ENCODE data around the gene SYT9.
A peak's percentile ranks its signal among the peaks of the same experiment; 100 is the strongest.

SYT9 gene

DNA sequence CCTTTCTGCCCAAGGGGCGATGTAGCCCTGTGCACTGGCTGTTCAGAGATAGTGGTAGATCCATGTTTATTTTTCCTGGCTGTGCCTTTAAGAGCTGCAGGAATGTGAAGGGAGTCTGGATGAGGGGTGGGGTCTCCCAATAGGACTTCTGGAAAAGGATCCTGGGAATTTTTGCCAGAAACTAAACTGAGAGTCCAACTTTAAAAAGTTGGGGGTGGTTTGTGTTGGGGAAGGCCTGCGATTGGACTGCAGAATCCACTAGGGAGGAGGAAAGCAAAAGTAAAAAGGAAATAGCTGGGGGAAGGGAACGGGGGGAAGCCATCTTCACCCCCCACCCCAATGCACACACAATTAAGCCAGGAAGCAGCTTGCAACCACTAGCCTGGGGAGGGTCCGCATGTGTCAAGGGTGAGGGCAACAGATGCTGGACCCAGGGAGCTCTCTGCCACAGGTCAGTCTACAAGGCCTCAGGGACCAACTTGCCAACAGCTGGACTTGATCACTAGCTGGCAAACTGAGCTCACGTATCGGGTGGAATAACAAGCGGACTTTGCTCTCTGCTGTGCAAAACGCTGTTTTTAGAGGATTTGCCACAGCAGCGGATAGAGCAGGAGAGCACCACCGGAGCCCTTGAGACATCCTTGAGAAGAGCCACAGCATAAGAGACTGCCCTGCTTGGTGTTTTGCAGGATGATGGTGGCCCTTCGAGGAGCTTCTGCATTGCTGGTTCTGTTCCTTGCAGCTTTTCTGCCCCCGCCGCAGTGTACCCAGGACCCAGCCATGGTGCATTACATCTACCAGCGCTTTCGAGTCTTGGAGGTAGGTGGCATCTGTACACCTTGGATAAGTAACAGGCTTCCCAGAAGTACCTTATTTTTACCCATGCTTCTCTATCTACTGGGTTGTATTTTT is 233.7 kb downstream of the SYT9 start, which contains the start of gene OLFML1:
TSS of gene OLFML1 (plus strand) at position 321 of the 912 bp plus-strand sequence. CDS start at position 691, 370 bp downstream.
- DNase-seq (ENCODE audit: extremely low read depth, low read depth), result no peak
- TF ChIP-seq, protein P1, sequence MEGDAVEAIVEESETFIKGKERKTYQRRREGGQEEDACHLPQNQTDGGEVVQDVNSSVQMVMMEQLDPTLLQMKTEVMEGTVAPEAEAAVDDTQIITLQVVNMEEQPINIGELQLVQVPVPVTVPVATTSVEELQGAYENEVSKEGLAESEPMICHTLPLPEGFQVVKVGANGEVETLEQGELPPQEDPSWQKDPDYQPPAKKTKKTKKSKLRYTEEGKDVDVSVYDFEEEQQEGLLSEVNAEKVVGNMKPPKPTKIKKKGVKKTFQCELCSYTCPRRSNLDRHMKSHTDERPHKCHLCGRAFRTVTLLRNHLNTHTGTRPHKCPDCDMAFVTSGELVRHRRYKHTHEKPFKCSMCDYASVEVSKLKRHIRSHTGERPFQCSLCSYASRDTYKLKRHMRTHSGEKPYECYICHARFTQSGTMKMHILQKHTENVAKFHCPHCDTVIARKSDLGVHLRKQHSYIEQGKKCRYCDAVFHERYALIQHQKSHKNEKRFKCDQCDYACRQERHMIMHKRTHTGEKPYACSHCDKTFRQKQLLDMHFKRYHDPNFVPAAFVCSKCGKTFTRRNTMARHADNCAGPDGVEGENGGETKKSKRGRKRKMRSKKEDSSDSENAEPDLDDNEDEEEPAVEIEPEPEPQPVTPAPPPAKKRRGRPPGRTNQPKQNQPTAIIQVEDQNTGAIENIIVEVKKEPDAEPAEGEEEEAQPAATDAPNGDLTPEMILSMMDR (IDR thresholded peaks at IDR 0.05; ENCODE audit: low read depth, low read length, missing control alignments), result no peak
- H3K4me3 ChIP-seq (replicated peaks; ENCODE audit: low read depth, low read length), result peak within 1 kb of the TSS; percentile 4; the same call in 1 of the 2 replicates

DNA sequence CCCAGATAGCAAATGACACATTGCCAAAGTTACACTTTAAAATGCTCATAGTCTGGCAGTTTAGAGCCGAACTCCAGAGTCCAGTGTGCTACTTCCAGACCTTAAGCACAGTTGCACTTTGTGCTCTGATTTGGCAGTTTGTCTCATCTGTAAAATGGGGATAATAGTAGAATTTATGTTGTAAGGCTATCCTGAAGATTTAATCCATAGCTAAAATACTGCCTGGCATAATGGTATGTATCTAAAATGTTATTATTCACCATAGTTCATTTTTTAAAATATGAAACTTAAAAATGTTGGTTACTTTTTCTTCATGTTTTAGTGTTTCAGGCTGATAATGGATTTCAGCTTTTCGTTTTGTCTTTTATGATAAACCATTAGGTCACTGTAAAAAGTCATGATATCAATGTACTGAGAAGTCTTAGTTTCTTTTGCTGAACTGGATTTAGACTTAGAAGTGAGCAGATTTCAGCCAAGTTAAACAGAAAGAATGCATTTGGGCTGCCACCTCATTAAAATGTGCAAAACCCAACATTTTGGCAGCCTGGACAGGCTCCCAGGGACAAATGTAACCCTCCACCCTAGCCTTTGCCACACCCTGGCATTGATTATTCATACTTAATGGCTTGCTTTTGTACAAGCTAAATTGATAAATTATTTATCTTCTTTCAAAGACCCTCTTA is 234.5 kb downstream of the SYT9 start:
- DNase-seq (ENCODE audit: extremely low read depth, low read depth), result no peak
- no peak overlapping the region; the same call in 1 of the 2 replicates for H3K4me3 ChIP-seq (replicated peaks; ENCODE audit: low read depth, low read length)
- TF ChIP-seq, protein P1 (IDR thresholded peaks at IDR 0.05; ENCODE audit: low read depth, low read length, missing control alignments), result no peak

DNA sequence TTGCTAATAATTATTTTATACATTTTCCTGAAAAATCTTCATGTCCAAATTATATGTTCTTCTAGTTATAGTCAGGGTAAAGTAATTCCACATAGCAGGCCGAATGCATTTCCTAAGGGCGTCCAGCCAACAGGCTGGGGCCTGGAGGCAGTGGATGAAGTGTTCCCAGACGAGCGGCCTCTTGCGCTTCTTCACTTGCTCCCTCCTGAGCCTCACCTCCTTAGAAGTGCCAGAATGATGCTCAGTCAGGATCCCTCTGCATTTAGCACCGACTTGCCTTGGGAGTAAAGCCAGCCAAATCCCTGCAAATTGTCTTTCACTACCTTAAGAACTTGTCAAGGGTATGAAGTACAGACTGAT is 235.1 kb downstream of the SYT9 start:
- DNase-seq (ENCODE audit: extremely low read depth, low read depth), result no peak
- no peak overlapping the region for H3K4me3 ChIP-seq (replicated peaks; ENCODE audit: low read depth, low read length)
- TF ChIP-seq, protein P1 (IDR thresholded peaks at IDR 0.05; ENCODE audit: low read depth, low read length, missing control alignments), result no peak

DNA sequence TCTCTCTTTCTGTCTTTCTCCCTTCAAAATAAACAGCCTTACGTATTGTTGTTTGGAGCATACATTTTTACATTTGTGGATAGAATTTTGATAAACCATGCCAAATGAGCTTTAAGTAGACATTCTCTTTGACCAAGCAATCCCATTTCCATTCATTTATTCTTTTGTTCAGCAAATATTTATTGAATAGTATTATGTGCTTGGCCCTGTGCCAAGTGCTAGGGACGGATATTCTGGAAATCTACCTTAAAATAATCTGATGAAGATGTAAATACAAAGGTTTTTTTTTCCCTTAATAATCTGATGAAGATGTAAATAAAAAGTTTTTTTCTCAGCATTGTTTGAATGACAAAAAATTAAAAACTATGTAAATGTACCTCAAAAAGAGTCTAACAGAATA is 235.7 kb downstream of the SYT9 start:
- TF ChIP-seq, protein P1 (IDR thresholded peaks at IDR 0.05; ENCODE audit: low read depth, low read length, missing control alignments), result no peak
- DNase-seq (ENCODE audit: extremely low read depth, low read depth), result no peak
- no peak overlapping the region for H3K4me3 ChIP-seq (replicated peaks; ENCODE audit: low read depth, low read length)

DNA sequence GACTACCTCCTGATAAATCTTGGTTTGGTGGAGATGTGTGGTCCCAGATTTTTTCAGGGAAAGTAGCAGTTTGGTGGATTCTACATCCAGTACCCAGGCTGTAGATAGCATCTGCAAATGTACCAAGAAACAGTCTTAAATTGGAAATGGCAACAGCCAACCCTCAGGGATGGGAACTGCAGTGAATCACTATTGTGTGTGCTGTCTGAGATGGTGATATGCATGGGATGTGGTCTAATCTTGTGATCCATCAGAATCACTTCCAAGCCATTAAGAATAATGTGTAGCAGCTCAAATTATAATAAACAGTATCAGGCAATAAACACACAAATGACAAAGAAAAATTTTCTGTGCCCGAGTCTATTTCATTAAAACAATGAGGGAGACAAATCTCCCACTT is 237.0 kb downstream of the SYT9 start:
- TF ChIP-seq, protein P1 (IDR thresholded peaks at IDR 0.05; ENCODE audit: low read depth, low read length, missing control alignments), result no peak
- no peak overlapping the region for H3K4me3 ChIP-seq (replicated peaks; ENCODE audit: low read depth, low read length)
- no peak for DNase-seq (ENCODE audit: extremely low read depth, low read depth)

DNA sequence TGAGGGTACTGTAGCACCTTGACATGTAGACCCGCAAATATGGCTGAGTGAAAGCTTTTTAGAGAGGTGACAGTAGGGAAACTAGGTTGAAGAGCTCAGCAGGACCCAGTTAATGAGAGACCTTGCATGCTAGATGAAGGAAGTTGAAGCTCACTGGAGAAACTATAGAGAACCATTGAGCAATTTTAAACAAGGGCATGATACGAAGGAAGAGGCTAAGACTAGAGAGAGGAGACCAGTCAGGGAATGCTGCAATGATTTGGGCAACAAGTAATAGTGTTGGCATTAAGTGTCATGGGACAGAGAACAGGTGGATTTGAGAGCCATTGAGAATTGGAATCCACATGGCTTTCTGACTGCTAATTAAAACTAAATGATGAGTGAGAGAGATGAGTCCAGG is 237.7 kb downstream of the SYT9 start:
- DNase-seq (ENCODE audit: extremely low read depth, low read depth), result no peak
- TF ChIP-seq, protein P1 (IDR thresholded peaks at IDR 0.05; ENCODE audit: low read depth, low read length, missing control alignments), result no peak
- H3K4me3 ChIP-seq (replicated peaks; ENCODE audit: low read depth, low read length), result no peak overlapping the region
